Sigmoid colon (tissue), 4 donors: ENCODE results near the gene TRIM54.

ENCODE experiments used
- CTCF ChIP-seq, 4 experiments: fragments of 450-650 bp in 3 of 4; fragments of 200-600 bp in 1 of 4; IDR thresholded peaks; one replicate each; pipeline ENCODE4 v1.5.1; 2016 to 2019; ENCODE audit warnings: antibody characterized with exemption in 4 of 4, mild to moderate bottlenecking in 3 of 4, moderate library complexity in 2 of 4
- EP300 ChIP-seq, 4 donors: sonication (generic); formaldehyde crosslinking; IDR thresholded peaks; one replicate each; pipeline ENCODE4 v1.6.1; 2017; ENCODE audit warnings: antibody characterized with exemption in 4 of 4
- POLR2A ChIP-seq, 2 donors: fragments of 450-650 bp; IDR thresholded peaks; one replicate each; pipeline ENCODE4 v1.6.1; 2016; ENCODE audit warnings: antibody characterized with exemption in 2 of 2, mild to moderate bottlenecking in 2 of 2, moderate library complexity in 2 of 2
- POLR2AphosphoS5 ChIP-seq, 4 donors: sonication (generic); formaldehyde crosslinking; IDR thresholded peaks; one replicate each; pipeline ENCODE4 v1.6.1; 2017; ENCODE audit warnings: antibody characterized with exemption in 4 of 4

DNA sequence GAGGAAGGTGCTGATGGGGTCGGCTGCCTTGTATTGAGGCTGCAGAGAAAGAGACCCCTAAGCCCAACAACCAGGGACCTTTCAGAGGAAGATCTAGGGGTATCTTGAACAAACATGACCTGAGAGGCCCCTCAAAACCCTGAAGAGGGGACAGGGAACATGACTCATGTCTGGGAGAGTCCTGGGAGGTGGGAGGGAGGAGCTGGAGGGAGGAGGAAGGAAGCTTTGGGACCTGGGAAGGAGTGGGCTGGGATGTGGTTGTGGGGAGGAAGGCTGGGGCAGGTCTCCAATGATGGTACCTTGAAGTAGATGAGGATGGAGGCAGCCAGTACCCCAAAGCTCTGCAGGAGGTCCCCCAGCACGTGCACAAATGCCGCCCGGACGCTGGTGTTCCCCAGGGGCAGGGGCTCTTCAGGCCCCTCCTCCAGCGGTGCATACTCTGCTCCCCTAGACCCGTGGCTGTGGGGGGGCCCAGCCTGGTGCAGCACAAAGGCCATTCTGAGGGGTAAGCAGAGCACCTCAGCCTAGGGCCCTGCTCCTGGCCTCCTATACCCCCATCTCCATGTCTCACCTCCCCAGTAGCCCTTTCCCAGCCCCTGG, 25.3 kb upstream of the TRIM54 start:
- no peak for TF ChIP-seq CTCF (IDR thresholded peaks at IDR 0.05)
- TF ChIP-seq EP300 (IDR thresholded peaks at IDR 0.05): no peak
- TF ChIP-seq POLR2AphosphoS5 (IDR thresholded peaks at IDR 0.05): no peak
- TF ChIP-seq POLR2A (IDR thresholded peaks at IDR 0.05): no peak
